ENCODE data around the gene LEMD1.

GRCh38 chr1:205453466-205453865 is 31.6 kb upstream of the LEMD1 start:
- TF ChIP-seq CTCF (IDR thresholded peaks at IDR 0.05): no peak
- no peak for TF ChIP-seq POLR2A (IDR thresholded peaks at IDR 0.05)
